ENCODE measurements around the gene UTP4. TPM values are rescaled to one million over a fixed set of nuclear protein-coding genes. Genes with fewer than 3 reads are reported as not detected.

The UTP4 gene
- total RNA-seq = 24.1 TPM
- long read RNA-seq, transcript UTP4-201 (17 exons, 2,322 nt) = major isoform, 66 of 81 reads
- long read RNA-seq, partial matches to known transcripts = 7 of 81 reads
- long read RNA-seq, other reads (novel, unspliced or antisense) = 8 of 81 reads

DNA sequence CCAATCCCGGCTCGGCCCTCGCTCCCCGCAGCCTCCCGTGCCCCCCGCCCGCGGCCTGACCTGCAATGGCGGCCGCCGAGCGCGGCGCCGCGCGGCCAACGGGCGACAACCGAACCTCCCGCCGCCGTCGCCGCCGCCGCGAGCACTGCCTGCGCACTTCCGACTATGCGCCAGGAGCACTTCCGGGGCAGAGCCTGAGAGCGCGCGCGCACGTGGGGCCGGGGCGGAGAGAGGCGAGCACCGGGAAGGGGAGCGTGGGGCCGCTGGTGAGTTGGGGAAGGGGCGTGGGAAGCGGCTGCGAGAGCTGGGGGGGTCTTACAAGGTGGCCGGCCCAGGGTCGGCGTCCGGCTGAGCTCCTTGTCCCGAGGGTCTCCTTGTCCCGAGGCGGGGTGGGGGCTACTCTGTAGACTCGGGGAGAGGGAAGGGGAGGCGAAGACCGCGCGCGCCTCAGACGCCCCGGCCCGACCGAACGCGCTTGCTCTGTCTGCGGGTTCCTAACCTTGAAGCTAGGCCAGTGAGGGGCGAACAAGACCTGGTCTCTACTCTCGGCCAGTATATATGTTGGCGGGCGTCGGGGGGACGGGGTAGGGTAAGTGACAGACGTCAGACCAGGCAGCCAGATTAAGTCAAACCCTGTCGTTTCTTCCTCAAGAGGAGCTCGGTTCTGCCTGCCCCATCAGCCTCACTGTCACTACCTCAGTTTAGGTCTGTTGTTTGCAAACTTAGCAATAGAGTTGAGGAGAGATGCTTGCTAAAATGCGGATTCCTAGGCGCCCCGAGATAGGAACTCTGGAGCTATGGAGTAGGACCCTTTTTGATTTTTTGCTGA is at the start of gene UTP4, which contains the start of gene CHTF8:
UTP4 (plus strand) TSS at position 226 of the 829 bp plus-strand sequence. CDS start 811 bp downstream, outside the sequence.
CHTF8 (minus strand) TSS at position 165 of the 829 bp plus-strand sequence. CDS start 11,130 bp downstream, outside the sequence.
- intact Hi-C loops (cut with DNase I) = loop anchor here (10.0 kb wide), 1 partner anchor 62 kb away; no protein-coding TSS in a partner anchor
- DNase-seq (peak; percentile 92), ATAC-seq (ENCODE audit: poor library complexity) (peak; percentile 97)

DNA sequence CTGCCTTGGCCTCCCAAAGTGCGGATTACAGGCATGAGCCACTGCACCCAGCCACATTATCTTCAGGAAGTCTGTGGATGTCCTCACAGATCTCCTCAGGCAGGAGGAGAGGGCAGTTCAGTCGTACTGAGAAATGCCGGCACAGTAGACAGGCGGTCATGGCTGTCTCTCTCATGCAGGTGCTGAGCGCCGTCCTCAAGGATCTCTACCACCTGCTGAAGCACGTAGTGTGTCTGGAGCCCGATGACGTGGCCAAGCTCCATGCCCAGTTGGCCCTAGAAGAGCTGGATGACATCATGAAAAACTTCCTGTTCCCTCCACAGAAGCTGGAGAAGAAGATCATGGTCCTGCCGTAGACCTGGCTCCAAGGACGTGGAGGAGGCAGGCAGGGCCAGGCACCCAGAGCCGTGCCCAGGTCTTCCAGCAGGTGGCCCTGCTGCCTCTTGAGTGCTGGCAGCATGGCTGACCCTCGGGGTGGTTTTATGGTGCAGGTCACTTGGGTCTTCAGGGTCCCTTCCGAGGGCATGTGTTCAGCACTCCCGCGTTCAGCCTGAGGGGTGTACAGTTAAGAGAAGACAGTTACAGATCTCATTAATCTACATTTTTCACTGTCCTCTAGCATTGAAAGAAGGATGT is 49.0 kb upstream of the UTP4 start:
- intact Hi-C loops (cut with DNase I) = no loop called here
- ATAC-seq (ENCODE audit: poor library complexity) = no peak
- no peak for DNase-seq

DNA sequence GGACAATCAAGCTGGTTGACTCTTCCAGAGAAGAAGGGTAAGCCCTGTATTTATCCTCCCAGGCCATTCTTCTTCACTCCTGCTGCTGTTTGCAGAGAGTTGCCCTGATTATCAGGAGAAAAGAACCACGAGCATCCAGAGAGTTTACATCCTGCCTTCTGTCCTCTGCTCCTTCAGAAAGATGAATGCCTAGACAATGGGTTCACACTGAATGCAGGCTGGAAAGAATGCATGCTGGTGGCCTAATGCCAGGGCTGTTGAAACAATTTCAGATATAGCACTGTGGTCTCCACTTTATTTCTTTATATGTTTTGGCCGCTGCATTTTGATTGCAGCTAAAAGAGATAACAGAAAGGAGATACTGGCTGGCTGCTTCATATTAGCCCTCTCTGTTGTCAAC is 48.2 kb upstream of the UTP4 start:
- intact Hi-C loops (cut with DNase I) = no loop called here
- ATAC-seq (ENCODE audit: poor library complexity) = no peak
- no peak for DNase-seq

DNA sequence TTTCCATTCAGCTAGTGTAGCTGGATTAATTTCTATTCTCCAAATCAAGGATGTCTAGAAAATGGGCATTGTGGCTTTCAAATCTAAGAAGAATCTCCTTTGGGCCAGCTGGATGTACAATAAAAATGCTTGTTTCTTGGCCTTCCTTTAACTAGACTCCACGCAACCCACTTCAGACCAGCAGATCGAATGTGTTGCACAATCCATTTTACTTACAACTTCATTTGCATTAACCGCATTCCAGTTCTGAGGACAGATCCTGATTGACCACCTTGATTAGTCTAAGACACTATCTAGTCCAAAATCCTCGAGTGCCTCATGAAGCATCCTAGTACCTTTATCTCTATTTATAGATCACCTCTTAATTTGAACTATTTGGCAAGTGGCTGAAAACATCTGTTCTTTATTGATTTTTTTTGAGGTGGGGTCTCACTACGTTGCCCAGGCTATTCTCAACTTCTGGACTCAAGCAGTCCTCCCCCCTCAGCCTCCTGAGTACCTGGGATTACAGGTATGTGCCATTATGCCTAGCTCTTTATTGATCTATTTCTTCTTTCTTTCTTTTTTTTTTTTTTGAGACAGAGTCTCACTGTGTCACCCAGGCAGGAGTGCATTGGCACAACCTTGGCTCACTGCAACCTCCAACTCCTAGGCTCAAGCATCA is 47.3 kb upstream of the UTP4 start:
- DNase-seq (no peak), ATAC-seq (ENCODE audit: poor library complexity) (no peak)
- intact Hi-C loops (cut with DNase I) = no loop called here

DNA sequence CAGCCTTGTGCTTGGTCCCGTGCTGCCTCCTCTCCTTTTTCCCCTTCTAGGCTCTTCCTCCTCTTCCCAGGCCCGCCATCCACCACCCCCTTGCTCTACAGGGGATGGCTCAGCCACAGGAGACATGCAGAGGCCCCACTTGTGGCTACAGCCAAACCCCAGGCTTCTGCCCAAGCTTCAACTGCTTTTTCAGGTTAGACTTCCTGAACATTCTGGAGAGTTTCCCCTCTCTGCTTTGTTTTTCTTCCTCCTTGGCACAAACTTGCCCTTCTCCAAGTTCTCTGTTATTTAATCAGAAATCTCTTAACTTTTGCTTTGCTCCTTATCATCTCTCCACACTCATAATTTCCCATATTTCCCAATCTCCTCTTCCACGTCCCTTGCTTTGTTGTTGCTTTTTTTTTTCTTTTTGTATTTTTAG is 45.3 kb upstream of the UTP4 start:
- DNase-seq (no peak), ATAC-seq (ENCODE audit: poor library complexity) (no peak)
- intact Hi-C loops (cut with DNase I) = no loop called here

DNA sequence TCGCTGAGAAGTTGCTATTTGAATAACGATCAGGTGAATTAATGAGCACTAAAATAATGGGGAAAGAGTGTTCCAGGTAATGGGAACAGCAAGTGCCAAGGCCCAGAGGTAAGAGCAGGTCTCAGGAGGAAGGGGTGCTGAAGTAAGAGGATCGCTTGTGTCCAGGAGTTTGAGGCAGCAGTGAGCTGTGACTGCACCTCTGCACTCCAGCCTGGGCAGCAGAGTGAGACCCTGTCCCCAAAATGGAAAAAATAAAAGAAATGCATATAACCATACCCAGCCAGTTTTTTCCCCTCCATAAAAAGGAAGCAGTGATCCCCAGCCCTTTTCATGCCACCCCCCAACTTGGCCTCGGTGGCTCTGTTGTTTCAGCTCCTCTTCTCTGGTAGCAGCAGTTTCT is 43.8 kb upstream of the UTP4 start:
- DNase-seq = no peak
- intact Hi-C loops (cut with DNase I) = no loop called here
- no peak for ATAC-seq (ENCODE audit: poor library complexity)

DNA sequence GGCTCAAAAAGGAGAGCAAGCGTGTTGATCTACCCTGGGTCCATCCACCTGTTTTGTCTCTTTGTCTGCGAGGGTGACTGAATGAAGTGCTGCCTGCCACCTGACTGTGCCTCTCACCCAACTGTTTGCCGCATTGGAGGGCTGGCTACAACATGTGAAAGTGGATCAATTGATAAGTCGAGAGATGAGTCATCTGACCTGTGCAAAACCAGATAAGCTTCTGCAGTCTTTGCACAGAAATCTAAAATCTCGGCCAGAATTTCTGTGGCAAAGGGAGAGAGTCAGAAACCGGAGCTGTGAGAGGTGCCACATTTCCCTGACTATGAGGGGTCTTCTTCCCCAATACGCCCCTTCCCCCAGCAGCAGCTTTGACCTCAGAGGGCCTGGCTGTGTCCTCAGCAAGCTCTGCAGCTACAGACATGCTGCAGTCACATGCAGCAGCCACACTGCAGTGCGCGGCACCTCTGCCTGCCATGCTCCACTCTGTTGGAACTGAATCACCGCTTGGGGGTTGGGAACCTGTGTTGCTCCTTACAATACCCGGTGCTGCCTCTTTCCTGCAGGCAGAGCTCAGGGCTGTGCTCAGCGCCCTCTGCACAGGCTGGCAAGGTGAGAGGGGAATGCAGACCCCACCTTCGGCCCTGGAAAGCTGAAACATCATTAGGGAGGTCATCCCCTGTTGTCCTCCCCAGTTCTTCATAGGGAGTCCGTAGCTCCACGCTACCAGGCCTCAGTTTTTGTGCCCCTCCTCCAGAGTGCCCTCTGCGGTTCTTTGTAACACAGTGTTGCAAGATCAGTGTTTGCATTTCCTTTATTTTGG is 43.1 kb upstream of the UTP4 start:
- DNase-seq = no peak
- intact Hi-C loops (cut with DNase I) = no loop called here
- ATAC-seq (ENCODE audit: poor library complexity) = no peak

DNA sequence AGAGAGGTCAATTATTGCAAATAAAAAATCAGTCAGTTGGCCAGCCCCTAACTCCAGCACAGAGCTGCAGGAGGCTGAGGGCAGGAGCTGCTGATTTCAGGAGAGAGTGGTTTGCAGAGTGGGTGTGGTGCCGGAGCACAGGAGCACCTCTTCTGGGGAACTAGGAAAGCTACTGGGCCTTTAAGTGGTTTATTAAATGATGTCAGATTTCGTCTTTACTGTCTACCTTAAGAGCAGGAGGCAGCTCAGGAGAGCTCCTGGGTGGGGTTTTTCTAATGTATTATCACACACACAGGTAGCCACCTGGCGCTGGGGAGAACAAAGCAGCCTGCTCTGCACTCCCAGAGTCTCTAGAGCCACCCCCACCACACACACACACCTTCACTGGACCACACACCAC is 38.5 kb upstream of the UTP4 start:
- DNase-seq = no peak
- intact Hi-C loops (cut with DNase I) = no loop called here
- ATAC-seq (ENCODE audit: poor library complexity) = no peak

DNA sequence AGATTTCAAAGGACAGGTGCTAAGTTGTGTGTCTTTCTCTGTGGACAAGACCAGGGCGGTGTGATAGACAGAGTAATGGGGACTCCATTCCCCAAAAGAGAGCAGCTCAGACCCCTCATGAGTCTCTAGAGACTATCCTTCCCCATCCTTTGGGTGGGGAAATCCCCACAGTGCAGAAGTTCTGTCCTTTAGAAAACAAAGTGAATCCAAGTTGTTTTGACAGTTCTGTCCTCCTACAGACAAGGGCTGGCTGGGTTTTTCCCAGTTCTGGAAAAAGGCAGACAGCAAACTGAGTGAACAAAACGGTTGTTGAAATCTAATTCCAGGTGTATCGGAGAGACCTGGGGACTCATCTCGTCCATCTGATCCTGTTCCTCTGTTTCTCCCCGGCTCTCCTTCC is 37.9 kb upstream of the UTP4 start:
- no peak for DNase-seq
- no peak for ATAC-seq (ENCODE audit: poor library complexity)
- intact Hi-C loops (cut with DNase I) = no loop called here

DNA sequence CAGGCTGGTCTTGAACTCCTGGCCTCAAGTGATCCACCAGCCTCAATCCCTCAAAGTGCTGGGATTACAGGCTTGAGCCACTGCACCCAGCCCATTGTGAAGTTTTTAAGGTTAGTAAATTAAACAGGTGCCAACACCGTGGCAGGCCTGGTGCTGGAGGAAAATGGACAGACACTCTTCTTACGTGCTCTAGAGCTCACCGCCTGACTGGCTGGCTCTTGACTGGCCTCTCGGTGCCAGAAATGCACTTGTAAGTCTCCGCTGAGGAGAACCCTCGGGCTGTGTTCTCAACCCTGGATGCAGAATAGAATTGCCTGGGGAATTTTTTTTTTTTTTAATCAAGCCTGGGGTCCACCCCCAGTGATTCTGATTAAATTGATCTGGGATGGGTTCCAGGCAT is 37.3 kb upstream of the UTP4 start:
- ATAC-seq (ENCODE audit: poor library complexity) (no peak), DNase-seq (no peak)
- intact Hi-C loops (cut with DNase I) = no loop called here

DNA sequence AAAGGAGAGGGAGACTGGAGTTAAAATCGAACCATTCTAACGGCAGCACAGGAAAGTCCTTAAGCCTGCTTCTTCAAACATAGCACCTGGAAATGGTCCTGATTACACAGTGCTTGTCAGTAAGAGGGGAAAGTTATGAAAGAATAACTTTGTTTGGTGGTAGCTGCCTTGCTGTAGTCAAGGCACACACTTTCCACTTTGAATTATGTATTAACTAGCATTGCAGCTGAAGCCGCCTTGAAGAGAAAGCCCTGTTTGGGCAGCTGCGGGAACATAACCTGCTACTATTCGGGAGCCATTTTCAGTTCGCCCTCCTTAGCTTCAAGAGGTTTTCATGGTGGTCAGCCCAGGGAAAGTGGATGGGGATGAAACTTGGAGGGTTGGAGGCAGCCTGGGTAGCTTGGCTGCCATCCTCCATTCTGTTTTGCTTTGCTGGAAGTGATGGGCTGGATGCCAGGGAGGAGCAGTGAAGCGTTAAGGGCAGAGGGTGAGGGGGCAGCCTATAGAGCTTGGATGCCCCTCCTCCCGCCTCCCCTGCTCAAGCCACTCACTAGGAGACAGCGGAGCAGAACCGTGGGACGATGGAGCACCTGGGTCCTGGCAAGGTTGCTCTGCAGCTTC is 32.3 kb upstream of the UTP4 start:
- ATAC-seq (ENCODE audit: poor library complexity) (no peak), DNase-seq (no peak)
- intact Hi-C loops (cut with DNase I) = no loop called here

DNA sequence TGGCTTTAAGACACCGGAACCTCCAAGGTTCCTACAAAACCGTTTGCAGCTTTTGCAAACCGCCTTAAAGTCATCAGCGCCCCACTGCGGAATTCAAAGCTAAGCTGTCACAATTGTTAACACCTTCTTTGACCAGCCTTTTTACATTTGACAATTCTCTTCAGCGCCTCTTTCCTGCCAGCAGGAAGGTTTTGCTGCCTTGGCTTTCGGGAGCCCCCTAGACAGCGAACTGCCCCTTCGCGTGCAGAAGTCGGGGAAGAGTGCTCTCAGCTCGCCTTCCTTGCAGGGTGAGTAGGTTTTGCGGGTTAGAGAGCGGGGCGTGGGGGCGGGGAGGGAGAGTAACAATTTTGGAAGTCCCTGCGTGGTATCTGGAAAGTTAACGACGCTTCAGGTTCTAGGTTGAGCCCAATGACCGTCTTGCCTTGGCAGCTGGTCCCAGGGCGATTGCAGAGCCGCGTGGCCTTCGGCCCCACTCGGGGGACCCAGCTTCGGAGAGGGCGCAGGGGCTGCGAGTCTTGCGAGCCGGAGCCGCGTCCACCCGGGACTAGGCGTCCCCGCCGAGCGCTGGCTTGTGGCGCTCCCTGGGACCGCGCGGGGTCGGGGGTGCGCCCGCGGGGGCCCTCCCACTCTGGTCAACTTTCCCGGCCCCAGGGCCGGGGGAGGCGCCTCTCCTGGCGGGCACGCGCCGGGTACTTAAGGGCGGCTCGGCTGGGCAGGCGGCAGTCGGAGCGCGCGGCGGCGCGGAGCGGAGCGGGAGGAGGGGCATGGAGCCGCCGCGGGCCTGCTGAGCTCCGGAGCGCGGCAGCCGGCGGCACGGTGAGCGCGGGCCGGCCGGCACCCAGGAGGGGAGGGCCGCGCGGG is 26.7 kb upstream of the UTP4 start, which contains the start of gene HAS3:
HAS3 (plus strand) TSS at position 153 of the 861 bp plus-strand sequence. CDS start 3,743 bp downstream, outside the sequence.
- DNase-seq = no peak
- intact Hi-C loops (cut with DNase I) = no loop called here
- ATAC-seq (ENCODE audit: poor library complexity) = peak; percentile 89

DNA sequence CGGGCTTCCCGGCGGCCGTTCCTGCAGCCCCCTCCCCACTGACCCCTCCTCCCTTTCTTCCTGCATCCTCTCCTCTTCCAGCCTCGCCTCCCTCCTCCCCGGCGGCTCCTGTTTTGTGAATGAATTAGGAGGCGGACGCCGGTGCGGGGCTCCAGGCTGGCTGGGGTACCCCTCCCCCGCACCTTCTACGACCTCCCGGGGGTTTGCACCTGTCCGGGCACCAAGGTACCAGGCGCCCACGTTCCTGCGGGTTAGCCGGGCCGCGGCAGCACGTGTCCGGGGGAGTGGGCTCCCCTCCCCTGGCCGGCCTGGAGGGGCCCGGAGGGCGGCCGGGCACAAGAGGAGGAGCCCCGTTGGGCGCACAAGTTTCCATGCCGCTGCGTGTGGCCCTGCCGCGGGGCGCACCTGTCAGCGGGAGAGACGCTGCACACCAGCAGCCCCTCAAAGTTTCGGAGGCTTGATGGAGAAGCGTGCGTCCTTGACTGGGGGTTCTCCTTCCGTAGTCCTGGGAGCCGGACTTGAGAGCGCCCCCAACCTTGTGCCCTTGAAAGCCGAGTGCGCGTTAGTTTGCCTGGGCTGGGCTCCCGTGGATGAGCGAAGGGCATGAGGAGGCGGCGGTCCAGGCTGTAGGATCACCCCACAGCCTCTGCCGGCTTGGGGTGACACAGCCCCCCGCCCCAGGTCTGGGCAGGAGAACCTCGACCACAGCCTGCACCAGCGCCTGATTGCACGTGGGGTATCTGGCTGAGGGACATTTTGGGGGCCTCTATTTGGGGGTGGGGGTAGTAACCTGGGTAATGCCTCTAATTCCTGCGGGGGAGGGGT is 25.7 kb upstream of the UTP4 start:
- no peak for DNase-seq
- intact Hi-C loops (cut with DNase I) = no loop called here
- no peak for ATAC-seq (ENCODE audit: poor library complexity)

DNA sequence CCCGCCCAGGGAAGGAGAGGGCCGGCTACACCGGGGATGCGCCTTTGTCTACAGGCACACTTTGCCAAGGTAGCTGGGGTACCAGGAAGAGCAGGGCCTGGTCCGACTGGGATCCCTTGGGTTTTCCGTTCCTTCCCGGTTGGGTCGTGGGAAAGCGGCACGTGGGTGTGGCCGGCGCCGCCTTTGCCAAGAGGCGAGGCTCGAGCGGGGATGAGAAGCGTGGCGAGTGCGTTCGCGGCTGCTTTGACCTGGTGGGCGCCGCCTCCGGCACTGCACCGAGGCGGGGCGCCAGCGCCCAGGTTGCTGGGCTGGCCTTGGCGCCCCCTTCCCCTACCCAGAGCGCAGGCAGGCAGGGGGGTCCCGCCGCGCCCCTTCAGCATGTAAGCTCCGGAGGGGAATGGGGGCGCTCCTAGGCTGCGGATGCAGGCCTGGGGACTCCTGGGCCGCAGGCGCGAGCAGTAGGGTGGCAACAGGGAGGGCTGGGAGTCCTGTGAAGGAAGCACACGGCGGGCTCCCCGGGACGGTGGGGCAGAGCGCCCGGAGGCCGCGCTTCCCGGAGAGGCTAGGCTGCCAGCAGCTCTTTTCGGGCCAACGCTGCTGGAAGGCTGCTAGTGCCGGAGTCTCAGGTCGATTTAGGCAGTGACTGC is 25.0 kb upstream of the UTP4 start:
- DNase-seq (peak; percentile 64), ATAC-seq (ENCODE audit: poor library complexity) (peak; percentile 41)
- intact Hi-C loops (cut with DNase I) = no loop called here

DNA sequence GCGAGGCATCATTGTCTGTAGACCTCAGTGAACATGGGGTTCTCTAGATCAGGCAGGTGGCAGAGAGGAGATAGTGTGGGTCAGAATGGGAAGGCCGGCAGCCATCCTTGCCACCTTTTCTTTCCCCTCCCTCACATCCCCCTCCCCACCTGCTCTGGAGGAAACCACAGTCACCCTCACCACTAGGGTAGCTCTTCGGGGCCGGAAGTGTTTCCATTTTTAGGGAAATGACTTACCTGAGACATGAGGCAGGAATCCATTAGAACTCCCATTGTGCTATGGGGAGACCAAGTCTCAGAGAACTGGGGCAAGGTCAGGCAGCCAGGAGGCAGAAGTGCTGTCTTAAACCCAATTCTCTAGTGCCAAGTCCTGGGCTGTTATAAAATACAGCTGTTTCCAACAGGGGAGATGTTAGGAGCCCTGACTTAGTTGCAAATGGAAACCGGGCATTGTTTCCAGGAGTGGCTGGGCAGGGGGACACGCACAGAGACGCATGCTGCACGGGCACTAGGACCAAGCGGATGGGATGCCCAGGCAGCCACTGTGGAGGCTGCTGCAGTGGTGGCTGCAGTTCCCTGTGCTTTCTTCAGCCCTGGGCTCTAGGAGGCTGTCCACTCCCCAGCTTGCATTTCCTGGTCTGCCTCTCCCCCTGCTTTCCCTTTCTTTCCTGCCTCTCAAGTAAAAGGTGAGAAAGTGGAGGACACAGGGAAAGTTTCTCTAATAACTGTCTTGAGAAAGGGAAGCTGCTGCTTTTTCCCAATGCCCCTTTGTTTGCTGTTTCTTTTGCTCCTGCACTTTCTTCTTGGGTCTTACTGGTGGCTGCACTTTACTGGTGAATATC is 24.2 kb upstream of the UTP4 start:
- DNase-seq (no peak), ATAC-seq (ENCODE audit: poor library complexity) (no peak)
- intact Hi-C loops (cut with DNase I) = no loop called here

Measured in Right ventricle myocardium superior (tissue), 1 donor.